Testis (tissue), 2 donors: ENCODE data around the gene ULK4.

Experiments
- CTCF ChIP-seq, 3 experiments: fragments of 450-650 bp in 2 of 3; fragments of 200-600 bp in 1 of 3; sonication (generic) in 1 of 3; IDR thresholded peaks; one replicate each; pipeline ENCODE4 v1.5.1; 2016 to 2019; ENCODE audit warnings: antibody characterized with exemption in 3 of 3, mild to moderate bottlenecking in 2 of 3, moderate library complexity in 1 of 3
- POLR2A ChIP-seq: fragments of 450-650 bp; IDR thresholded peaks from one replicate; pipeline ENCODE4 v1.6.1; 2017; ENCODE audit warnings: antibody characterized with exemption, mild to moderate bottlenecking, moderate library complexity

DNA sequence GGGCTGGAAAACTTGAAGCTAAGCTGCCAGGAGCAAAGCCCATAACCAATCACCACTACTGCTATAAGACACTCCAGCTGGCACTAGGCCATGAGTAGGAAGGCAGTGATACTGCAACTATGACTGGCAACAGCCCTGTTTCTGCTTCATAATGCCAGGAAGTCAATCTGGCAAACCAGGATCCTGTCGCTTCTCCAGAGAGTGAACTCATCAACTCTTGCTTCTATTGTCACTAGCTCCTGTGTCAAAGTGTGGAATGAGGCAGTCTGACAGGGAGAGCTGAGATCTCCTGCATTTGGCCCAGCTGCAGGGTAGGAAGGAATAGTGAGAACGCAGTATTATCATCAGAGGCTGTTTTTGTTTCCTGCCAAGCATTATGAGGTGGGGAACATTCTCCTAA lies 657.3 kb downstream of the ULK4 start:
- TF ChIP-seq CTCF (IDR thresholded peaks at IDR 0.05) = no peak
- TF ChIP-seq POLR2A = no peak
